CD4-positive, alpha-beta T cell treated with Interleukin-15 for 1 hour (primary cell): ENCODE measurements around the gene CCDC38.
"Not testable (repeated sequence)": the region's sequence is repeated elsewhere in the genome, so short reads cannot be mapped to it uniquely, and the experiment has no call there.

ENCODE experiments used
- DNase-seq: peaks from one replicate; pipeline ENCODE4 v3.0.0-alpha.2; 2020

Gene CCDC38

DNA sequence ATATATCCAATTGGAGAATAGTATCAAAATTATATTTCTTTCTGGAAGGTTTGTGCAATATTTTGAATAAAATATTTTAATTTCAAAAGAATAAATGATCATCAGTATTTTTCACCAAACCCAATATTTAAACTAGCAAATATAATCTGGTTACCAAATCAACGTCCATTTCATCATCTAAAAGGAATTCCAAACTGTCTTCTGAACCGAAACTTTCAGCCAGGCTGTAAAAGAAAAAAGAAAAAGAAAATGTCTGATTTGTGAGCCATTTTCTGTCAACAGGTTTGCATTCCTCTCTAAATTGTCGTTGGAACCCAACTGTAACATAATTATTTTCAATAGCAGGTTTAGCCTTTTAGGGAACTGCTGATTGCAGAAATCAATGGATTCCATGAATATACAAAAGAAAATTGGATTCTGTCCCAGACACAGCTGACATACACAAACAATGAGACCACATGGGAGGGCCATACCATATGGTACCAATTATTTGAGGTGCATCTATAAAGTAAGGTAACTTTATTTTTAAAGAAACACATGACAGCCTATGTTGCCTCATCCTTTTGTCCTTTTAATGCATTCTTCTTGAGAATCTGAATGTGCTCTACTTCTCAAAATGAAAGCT is 61.0 kb downstream of the CCDC38 start:
- DNase-seq, result no peak

DNA sequence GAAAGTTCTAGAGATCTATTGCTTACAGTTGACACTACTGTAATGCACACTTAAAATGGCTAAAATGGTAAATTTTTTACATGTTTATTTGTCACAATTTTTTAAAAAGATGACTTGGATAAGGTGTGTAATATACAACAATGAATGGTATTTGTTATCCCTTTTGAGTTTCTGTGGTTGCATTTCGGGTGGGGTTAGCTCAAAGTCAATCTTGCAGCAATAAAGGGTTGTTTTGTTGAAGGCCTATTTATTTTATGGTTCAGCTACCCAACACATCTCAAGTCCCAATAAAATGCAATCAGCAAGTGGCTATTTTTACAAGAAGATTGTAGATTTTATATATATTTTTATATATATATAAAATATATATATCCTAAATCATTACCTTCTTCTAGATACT is 61.5 kb downstream of the CCDC38 start:
- DNase-seq, result no peak

DNA sequence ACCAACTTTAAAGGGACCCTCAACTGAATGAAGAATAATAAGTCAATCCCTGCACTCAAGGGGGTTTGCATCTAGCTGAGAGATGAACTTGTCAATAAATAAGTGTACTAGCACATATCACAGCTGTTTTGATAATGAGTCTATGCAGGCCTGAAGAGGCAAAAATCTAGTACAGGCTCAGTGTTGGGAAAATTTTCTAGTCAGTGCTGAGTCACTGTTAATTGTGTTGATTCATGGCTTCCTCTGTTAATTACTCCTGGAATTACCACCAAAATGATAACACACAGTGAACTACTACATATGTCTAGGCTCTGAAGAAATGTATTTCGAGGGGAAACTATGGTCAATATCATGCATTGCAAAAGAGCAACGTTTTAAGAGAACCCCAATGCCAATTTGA is 64.8 kb downstream of the CCDC38 start:
- no peak for DNase-seq

DNA sequence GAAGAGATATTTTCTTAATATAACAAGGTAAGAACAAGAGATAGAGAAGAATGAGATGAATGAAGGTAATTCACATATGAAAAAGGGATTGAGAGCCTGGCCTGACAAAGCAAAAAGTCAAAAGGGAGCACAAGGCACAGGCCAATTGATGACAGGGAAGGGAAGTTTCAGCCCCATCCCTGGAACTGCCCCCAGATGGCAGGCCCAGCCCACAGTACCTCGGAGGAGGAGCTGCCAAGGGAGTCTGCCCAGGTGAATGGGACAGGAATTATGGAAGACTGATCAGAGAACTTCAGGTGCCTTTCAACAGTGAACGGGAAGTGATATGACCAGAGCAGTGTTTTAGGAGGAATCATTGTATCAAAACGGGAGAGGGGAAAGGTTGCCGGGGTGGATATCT is 68.0 kb downstream of the CCDC38 start:
- no peak for DNase-seq

DNA sequence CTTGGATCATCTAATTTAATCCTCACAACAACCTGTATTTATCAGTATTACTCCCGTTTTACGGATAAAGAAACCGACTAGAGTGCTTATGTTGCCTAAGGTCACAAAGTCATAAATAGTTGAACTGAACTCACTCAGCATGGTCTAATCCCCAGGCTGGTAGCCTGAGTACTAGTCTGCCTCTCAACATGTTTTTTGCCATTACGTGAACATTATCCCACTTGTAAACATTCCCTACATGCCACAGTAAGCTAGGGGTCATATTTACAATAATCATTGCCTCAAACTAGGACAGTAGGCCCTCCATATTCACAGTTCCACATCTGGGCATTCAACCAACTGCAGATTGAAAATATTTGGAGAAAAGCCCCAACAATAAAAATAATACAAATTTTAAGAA is 71.5 kb downstream of the CCDC38 start:
- DNase-seq, result no peak

DNA sequence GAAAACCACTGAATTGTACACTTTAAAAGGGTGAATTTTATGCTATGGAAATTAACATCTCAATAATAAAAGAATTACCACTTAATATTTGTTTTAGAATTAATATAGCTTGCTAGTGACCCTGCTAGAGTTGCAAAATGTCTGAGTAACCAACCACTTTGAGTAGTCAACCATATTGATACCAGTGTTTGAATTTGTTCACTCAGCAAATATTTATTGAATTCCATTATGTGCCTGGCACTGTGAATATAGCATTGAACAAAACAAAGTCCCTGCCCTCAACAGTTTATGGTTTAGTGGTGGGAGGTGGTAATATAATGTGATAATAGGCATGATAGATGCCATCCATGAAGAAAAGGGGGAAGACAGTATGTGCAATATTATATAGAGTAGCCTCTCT is 79.1 kb downstream of the CCDC38 start:
- no peak for DNase-seq

DNA sequence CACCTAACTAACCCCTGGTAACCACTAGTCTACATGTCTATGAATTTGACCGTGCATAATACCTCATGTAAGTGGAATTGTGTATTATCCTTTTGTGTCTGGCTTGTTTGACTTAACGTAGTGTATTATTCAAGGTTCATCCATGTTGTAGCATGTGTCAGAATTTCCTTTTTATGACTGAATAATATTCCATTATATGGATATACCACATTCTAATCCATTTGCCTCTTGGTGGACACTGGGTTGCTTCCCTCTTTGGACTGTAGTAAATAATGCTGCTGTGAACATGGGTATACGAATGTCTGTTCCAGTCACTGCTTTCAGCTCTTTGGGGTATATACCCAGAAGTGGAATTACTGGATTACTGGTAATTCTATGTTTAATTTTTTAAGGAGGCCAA is 80.4 kb downstream of the CCDC38 start:
- no peak for DNase-seq

DNA sequence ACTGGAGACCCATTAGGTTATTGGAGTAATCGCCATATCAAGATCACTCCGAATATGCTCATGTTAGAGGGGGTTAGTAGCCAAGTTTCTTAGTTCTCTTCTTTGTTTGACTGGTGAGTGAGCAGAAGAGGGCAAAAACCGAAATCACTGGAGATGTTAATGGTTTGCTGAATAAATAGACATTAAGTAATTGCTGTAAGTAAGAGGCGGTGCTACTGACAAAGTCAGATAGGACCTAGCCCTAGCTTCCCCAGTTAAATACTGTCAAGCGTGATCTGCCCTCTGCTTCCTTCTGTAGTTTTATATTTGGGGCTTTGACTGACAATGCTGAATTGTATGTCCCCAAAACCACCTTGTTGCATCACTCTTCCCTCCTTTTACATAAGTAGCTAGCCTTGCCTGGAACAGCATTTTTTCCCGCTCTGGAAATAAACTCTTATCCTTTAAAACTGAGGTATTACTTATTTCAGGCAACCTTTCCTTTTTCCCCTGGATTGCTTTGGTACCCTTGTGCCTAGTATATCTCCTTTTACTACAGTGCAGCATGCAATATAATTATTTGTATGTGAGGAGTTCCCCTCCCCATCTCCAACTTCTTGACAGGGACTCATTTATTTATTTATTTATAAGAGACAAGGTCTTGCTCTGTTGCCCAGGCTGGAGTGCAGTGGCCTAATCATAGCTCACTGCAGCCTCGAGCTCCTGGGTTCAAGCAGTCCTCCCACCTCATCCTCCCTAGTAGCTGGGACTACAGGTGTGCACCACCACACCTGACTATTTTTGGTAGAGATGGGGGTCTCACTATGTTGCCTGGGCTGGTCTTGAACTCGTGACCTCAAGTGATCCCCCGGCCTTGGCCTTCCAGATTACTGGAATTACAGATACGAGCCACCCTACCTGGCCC is 82.2 kb downstream of the CCDC38 start:
- DNase-seq, result no peak

DNA sequence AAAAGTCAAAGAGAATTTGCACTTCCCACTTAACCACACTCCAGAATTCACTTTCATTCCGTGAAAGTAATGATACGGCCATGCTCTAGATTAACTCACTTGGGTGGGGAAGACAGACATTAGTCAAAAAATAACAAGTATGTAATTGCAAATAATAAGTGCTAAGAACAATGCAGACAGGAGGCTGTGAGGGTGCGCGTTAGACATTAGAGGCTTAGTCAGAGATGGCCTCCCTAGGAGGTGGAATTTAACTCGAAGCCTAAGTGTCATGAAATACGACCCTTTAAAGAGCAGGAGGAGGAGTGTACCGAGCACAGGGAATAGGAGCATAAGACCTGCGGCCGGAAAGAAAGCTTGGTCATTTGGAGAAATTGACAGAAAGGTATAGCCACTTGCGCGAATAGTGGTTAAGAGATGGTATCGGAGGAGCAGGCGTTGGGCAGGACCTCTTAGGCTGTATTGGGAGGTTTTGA is 83.0 kb downstream of the CCDC38 start:
- DNase-seq, result no peak

DNA sequence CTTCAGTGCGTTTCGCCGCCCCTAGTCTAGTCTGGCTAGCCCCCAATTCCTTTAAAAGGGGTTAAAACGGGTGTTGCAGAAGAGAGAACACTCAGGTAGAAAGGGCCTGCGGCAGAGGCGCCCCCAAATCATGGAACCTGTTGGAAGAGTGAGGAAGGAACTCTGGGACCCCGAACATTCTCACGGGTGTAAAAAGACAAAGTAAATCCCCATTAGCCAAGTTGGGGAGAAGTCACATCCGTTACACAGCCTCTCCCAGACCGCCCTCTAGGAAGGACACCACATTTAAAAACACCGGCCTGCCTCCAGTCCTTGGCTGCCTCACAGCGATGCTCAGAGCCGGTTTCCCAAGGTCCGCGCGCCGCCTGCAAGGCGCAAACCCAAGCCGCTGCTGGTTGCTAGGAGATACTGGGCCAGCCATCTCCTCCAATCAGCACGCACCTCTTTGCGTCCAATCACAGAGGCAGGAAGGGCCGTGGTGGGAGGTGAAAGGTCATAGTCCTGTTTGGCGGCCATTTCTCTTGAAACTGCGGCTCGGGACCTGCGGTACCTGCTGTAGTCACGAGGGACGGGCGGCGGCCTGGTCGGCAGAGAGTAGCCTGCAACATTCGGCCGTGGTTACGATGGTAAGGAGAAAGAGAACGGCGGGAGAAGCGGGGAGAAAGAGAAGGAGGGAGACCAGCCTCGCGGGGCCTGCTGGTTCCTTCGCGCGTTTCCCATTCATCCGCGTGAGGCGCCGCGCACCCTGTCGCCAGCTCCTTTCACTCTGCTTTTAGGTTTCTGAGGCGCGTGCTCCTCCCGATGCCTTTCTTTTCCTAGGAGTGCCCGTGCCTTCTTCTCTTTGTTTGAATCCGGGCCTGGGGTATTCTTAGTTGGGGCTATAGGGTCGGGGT is 83.7 kb downstream of the CCDC38 start, which contains the start of gene SNRPF:
SNRPF (plus strand) TSS at position 502 of the 893 bp plus-strand sequence; CDS start at position 624, 122 bp downstream.
- peak; percentile 95 for DNase-seq

DNA sequence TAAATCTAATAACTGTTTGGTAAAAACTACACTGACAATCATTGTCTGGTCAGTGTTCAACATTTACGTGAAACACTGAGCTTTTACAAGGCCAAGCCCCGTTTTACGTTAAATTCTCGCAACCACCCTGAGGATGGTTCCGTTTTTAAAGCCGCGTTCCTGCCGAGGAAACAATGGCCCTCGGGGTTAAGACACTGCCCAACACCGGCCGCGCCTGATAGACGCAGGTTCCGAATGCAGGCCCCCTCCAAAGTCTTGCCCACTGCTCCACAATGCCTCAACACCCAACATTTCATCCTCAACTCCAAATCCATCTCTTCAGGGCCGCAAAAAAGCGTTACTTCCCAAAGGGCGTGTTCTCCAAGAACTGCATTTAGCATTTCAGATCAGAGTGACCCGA is 84.6 kb downstream of the CCDC38 start:
- DNase-seq, result no peak

DNA sequence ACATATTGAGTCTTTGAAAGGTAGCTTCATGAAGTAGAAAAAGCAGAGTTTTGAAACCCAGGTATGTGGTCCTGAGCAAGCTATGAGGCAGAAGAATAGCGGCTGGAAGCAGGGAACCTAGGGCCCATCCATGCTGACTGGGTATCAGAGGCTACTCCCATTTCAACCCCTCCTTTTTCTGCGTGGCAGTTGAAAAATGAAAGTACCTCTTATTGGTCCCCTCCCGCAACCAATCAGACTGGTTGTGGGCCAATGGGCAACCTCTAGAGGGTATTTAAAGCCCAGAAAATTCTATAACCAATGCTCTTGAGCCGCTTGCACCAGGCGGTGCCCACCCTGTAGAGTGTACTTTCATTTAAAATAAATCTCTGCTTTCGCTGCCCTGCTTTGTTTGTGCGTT is 85.3 kb downstream of the CCDC38 start:
- DNase-seq, result no peak

DNA sequence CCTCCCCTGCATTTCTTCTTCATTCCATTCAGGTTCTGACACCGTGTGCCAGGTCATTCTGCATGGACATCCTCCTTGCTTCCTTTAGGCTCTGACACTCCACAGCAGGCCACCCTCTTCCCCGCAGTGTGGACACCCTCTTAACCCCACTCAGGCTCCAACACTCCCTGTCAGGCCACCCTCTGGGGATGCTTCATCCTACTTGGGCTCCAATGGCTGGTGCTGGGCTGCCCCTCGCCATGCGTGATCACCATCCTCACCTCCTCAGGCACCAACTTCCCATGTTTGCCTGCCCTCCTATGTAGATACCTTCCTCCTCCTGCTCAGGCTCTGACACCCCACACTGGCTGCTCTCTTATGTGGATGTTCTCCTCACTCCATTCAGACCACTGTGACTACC is 90.3 kb downstream of the CCDC38 start:
- DNase-seq, result no peak

DNA sequence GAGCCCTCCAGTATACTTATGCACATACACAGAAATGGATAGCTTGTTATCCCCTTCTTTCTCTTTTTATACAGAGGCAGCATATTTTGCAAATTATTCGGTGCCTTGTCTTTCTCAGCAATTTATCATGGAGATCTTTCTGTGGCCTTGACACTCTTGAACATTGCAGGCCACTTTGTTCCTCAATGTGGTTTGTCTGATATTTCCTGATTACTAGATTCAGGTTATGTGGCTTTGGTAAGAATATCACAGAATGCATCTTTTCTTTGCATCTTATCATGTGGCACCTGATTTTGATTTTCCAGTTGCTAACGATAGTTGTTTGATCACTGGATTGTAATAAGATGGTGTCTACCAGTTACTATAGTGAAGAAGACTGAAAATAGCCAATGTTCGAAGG is 90.8 kb downstream of the CCDC38 start:
- DNase-seq, result no peak

DNA sequence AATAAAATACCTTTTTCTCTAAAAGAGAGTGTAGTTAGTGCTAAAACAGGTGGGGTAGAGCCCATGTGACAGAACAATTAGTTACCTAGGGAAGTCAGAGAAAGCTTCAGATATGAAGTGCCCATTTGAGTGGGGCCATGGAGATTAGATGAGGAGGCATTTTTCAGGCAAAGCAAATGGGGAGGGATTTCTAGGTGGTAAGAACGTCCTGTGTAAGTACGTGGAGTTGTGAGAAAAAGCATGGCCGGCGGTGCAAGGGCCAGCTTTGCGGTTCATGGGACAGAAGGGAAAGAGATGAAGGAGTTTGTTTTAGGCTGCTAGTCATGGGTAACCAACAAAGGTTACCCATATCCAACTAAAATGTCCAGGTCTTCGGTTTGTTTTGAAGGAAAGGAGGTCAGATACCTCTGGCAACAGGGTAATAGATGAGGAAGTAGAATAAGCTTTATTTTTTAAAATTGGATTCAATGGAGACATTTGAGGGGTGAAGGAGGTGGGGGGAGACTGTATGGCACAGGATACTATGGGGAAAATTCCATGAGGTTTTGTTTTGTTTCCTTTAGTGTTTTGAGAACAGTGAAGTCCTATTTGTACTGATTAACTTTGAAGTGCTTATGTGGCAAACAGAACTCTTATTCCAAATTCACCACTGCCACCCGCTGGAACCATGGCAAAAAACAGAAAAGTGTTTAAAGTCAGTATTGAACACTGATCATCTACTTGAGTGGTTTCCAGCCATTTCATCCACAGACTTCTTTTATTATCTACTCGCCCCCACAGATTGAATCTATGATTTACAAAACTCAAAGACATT is 93.6 kb downstream of the CCDC38 start:
- no peak for DNase-seq

DNA sequence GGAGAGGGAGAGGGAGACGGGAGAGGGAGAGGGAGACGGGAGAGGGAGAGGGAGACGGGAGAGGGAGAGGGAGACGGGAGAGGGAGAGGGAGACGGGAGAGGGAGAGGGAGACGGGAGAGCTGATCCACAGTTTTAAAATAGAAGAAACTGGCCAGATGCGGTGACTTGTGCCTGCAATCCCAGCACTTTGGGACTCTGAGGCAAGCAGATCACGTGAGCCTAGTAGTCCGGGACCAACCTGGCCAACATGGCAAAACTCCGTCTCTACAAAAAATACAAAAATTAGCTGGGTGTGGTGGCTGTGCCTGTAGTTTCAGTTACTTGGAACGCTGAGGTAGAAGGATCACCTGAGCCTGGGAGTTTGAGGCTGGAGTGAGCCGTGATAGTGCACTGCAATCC is 100.0 kb downstream of the CCDC38 start:
- DNase-seq, result not testable (repeated sequence)

DNA sequence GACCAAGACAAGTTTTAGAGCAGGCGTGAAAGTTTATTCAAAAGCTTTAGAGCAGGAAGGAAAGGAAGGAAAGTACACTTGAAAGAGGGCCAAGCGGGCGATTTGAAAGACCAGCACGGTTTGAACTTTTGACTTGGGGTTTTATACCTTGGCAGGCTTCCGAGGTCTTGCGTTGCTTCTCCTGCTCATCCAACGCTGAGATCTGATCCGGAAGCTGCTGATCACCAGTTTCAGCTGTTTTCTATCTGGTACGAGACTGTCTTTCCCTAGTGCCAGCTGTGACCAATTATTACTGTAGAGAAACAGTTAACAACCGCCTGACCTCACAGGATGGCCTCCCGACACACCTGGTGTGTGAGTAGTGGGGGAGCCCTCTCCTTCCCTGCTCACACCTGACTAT is 104.3 kb downstream of the CCDC38 start:
- no peak for DNase-seq

DNA sequence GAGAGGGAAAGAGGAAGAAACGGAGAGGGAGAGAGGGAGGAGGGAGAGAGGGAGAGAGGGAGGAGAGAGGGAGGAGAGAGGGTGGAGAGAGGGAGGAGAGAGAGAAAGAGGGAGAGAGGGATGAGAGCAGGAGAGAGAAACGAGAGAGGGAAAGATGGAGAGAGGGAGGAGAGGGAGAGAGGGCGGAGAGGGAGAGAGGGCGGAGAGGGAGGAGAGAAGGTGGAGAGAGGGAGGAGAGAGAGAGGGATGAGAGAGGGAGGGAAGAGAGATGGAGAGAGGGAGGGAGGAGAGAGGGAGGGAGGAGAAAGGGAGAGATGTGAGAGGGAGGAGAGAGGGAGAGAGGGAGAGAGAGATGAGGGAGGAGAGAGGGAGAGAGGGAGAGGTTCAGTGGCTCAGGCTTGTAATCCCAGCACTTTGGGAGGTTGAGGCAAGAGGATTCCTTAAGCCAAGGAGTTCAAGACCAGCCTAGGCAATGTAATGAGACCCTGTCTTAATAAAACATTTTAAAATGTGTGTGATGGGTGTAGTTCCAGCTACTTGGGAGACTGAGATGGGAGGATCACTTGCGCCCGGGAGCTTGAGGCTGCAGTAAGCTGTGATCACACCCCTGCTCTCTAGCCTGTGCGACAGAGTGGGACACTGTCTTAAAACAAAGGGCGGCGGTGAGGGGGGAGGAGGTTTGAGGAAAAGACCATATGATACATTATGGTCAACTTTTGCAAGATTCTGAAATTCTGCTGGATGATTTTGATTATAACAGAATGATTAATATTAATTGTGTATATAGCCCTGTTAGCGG is 105.0 kb downstream of the CCDC38 start:
- DNase-seq, result no peak

DNA sequence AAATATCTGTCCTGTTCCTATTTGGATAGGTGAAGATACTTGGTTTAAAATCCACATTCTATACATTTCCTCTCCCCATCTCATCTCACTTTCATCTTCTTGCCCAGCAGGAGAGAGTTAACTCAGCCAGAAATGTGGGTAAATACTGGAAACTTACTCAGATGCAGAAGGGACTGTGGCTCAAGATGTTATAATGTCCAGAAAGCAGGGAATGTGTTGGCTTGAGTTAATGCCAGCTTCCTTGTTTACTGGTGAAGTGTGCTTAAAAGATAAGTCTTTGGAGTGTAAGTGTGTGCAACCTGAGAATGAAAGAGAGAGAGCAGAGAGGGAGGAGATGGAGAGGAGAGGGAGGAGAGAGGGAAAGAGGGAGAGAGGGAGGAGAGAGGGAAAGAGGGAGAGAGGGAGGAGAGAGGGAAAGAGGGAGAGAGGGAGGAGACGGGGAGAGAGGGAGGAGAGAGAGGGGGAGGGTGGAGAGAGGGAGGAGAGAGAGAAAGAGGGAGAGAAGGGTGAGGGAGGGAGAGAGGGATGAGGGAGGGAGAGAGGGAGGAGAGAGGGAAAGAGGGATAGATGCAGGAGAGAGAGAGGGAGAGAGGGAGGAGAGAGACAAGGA is 105.7 kb downstream of the CCDC38 start:
- DNase-seq, result no peak

DNA sequence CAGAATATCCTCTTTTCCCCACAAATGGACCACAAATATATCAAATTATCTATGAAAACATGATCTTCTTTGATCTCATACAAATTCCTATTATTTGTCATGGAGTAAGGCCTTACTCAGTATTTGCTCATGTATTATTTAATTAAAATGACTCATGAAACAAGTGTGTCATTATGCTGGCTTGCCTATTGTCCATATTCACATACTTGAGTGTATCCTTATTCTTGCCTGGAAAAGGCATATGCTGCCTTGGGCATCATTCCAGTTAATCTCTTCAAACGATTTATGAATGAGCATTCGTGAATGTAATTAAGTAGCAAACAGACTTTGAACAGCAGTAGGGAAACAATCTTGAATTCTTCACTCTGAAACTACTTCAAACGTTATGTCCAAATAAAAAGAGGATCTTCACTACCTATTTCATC is 106.2 kb downstream of the CCDC38 start:
- DNase-seq, result no peak

DNA sequence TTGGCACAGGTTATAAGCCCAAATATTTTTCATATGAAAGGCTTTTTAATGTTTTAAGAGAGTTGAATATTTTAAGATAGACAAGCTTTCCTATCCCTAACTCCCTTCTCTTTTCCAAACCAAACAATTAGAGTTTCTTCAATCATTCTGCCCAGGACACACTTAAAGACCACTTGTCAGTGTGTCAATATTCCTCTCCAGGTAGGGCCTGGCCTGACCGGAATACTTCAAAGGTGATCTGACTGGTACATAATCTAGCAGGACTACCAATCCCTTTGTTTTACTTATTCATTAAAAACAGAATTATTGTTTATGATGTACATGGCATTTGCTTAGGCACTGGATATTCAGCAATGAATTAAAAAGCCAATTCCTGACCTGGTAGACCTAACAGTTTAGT is 107.8 kb downstream of the CCDC38 start:
- DNase-seq, result no peak
